ENCODE measurements around the gene ACAP2.
"Not testable (repeated sequence)": the region's sequence is repeated elsewhere in the genome, so short reads cannot be mapped to it uniquely, and the experiment has no call there.

DNA sequence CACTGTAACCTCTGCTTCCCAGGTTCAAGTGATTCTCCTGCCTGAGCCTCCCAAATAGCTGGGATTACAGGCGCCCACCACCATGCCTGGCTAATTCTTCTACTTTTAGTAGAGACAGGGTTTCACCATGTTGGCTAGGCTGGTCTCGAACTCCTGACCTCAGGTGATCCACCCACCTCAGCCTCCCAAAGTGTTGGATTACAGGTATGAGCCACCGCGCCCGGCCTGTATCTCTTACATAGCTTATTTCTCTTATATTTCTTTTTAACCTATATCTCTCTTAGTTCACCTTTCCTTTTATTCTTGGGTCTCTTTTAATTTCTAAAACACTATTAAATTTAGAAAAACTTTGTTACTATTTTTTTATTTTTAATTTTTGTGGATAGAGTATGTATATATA, 213.9 kb downstream of the ACAP2 start:
- TF ChIP-seq, protein P1, sequence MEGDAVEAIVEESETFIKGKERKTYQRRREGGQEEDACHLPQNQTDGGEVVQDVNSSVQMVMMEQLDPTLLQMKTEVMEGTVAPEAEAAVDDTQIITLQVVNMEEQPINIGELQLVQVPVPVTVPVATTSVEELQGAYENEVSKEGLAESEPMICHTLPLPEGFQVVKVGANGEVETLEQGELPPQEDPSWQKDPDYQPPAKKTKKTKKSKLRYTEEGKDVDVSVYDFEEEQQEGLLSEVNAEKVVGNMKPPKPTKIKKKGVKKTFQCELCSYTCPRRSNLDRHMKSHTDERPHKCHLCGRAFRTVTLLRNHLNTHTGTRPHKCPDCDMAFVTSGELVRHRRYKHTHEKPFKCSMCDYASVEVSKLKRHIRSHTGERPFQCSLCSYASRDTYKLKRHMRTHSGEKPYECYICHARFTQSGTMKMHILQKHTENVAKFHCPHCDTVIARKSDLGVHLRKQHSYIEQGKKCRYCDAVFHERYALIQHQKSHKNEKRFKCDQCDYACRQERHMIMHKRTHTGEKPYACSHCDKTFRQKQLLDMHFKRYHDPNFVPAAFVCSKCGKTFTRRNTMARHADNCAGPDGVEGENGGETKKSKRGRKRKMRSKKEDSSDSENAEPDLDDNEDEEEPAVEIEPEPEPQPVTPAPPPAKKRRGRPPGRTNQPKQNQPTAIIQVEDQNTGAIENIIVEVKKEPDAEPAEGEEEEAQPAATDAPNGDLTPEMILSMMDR (IDR thresholded peaks at IDR 0.05; ENCODE audit: insufficient read depth, low read length), result not testable (repeated sequence)
- TF ChIP-seq POLR2AphosphoS5 (IDR thresholded peaks at IDR 0.05; ENCODE audit: low read depth), result not testable (repeated sequence)
